Left lung (tissue), 10 donors: ENCODE results near the gene TFPI. TPM values are rescaled to one million over a fixed set of nuclear protein-coding genes. Genes with fewer than 3 reads are reported as not detected.

Source experiments
- ATAC-seq: fragments of 200-7000 bp; cut with Tn5 transposase; one replicate; pipeline ENCODE4 v1.9.1; 2020; ENCODE audit warnings: moderate library complexity
- DNase-seq, 4 donors: peaks; one replicate each; pipeline ENCODE4 v3.0.0-alpha.2; 2013 to 2020
- H3K27ac ChIP-seq, 2 donors: fragments of 200-600 bp; sonication (generic) in 1 of 2; one replicate each; pipeline versions ENCODE4 v1.5.0 to v1.8.0; 2020 to 2021
- H3K27me3 ChIP-seq, 2 donors: fragments of 200-600 bp; sonication (generic) in 1 of 2; one replicate each; pipeline versions ENCODE4 v1.5.0 to v1.8.0; 2020 to 2021
- H3K36me3 ChIP-seq, 2 donors: fragments of 200-600 bp; sonication (generic) in 1 of 2; one replicate each; pipeline versions ENCODE4 v1.5.0 to v1.8.0; 2020 to 2021
- H3K4me1 ChIP-seq, 2 donors: fragments of 200-600 bp; one replicate each; pipeline ENCODE4 v1.8.0; 2021
- H3K4me3 ChIP-seq, 2 donors: fragments of 200-600 bp; sonication (generic) in 1 of 2; one replicate each; pipeline versions ENCODE4 v1.5.0 to v1.8.0; 2020 to 2021; ENCODE audit warnings: mild to moderate bottlenecking in 1 of 2
- H3K9me3 ChIP-seq, 2 donors: fragments of 200-600 bp; sonication (generic) in 1 of 2; one replicate each; pipeline versions ENCODE4 v1.5.0 to v1.8.0; 2020 to 2021
- CTCF ChIP-seq, 2 donors: fragments of 200-600 bp; sonication (generic) in 1 of 2; IDR thresholded peaks; one replicate each; pipeline versions ENCODE4 v1.5.0 to v1.8.0; 2021; ENCODE audit warnings: antibody characterized with exemption in 2 of 2
- intact Hi-C, 2 donors: fragments of 100-400 bp; cut with DNase I; formaldehyde crosslinking; loops; one replicate each; pipeline versions ENCODE4 v1.11.2 to v1.14.2; 2022
- polyA plus RNA-seq, 6 donors: library from polyadenylated mRNA; unstranded; fragments of 120-200 nt; gene quantifications; one replicate each; pipeline ENCODE4 v1.2.1, GENCODE V29; 2013; ENCODE audit not compliant: insufficient read length in 6 of 6
- total RNA-seq, 2 donors: library from RNA; stranded (reverse); fragmentation: NEBNext Ultra II Directional; extraction: Animal tissue kit (Norgen Biotek cat#: 25700); gene quantifications; one replicate each; pipeline ENCODE4 v1.2.1, GENCODE V29; 2021
- donor health status: DM: no; HTN: yes; CAD: no.
- donor health status: DM: no; HTN: no; CAD: no.

TFPI gene
- total and polyA plus RNA-seq, 8 donors = 132 to 300 (median 163) TPM

DNA sequence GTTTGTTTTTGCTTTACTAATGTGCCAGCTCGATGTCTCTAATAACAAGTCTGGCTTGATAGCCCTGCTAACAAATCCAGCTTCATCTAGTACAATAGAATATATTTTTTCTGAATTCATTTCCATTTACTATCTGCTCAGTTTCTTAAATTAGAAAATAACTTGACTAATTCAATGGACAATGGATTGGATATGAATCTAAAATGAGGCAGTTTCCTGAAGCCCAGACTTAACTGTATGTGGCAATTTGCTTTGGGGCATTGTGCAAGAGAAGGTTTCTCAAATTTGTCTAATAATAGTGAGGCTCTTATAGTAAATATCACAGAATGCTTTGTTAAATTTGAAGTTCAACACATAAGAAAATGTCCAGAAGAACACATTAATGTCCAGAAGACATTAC, 132.0 kb downstream of the TFPI start:
- Histone ChIP-seq H3K9me3 (no peaks in the 10 kb centered on the region), H3K36me3 (no peaks in the 10 kb centered on the region), H3K27me3 (no peaks in the 10 kb centered on the region), H3K4me1 (peaks cover 0 to 12% of the 10 kb centered on the region in 2 donors), H3K27ac (no peak overlapping the region), H3K4me3 (no peak overlapping the region)
- no peak for ATAC-seq
- TF ChIP-seq CTCF (IDR thresholded peaks at IDR 0.05) = no peak
- intact Hi-C loops = no loop called here
- DNase-seq = peak in 1 of 4 donors; percentile 20

GRCh38 chr2:187421519-187421918, 132.7 kb downstream of the TFPI start:
- Histone ChIP-seq H3K36me3 (no peaks in the 10 kb centered on the region), H3K27ac (no peak overlapping the region), H3K4me3 (no peak overlapping the region), H3K27me3 (no peaks in the 10 kb centered on the region), H3K4me1 (peaks cover 0 to 12% of the 10 kb centered on the region in 2 donors), H3K9me3 (no peaks in the 10 kb centered on the region)
- ATAC-seq = no peak
- no peak for TF ChIP-seq CTCF (IDR thresholded peaks at IDR 0.05)
- no peak for DNase-seq
- intact Hi-C loops = no loop called here

DNA sequence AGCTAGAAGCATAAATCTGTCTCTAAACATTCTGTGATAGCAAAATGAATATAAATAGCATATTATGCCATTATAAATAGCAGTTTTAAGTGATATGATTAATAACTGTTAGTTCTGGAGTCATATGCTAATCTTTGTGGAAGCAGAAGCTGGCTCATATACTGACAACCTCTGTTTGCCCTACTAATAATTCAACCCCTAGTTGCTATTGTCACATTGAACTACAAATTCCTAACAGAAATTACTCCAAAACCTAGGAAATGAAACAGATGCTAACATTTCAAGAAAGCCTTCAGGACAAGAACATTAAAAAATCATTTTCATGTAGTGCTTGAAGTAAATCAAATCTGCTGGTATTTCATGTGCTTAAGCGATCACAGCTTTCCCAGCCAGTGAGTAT, 134.4 kb downstream of the TFPI start:
- no peak for ATAC-seq
- Histone ChIP-seq H3K36me3 (no peaks in the 10 kb centered on the region), H3K4me3 (no peak overlapping the region), H3K4me1 (peaks cover 0 to 12% of the 10 kb centered on the region in 2 donors), H3K9me3 (no peaks in the 10 kb centered on the region), H3K27me3 (no peaks in the 10 kb centered on the region), H3K27ac (no peak overlapping the region)
- intact Hi-C loops = no loop called here
- no peak for TF ChIP-seq CTCF (IDR thresholded peaks at IDR 0.05)
- DNase-seq = no peak

DNA sequence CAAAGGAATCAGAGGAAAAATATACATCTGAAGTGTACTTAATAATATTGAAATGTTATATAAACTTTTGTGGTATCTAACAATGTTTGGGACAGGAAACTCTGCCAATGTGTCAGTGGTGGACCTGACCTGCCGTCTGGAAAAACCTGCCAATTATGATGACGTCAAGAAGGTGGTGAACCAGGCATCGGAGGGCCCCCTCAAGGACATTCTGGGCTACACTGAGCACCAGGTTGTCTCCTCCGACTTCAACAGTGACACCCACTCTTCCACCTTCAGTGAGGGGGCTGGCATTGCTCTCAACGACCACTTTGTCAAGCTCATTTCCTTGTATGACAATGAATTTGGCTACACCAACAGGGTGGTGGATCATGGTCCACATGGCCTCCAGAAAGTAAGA, 138.8 kb downstream of the TFPI start:
- Histone ChIP-seq H3K36me3 (no peaks in the 10 kb centered on the region), H3K4me1 (no peaks in the 10 kb centered on the region), H3K27ac (no peak overlapping the region), H3K4me3 (no peak overlapping the region), H3K27me3 (no peaks in the 10 kb centered on the region), H3K9me3 (no peaks in the 10 kb centered on the region)
- DNase-seq = no peak
- intact Hi-C loops = no loop called here
- ATAC-seq = no peak
- TF ChIP-seq CTCF (IDR thresholded peaks at IDR 0.05) = no peak

Other genes with a start within 250 kb of the TFPI start
- gene CALCRL, start 106.2 kb downstream of the TFPI start, total RNA-seq = 100 to 1,000 TPM in 1 of 2 donors, 10 to 100 TPM in 1; 99.5 to 122 TPM
- gene CALCRL, start 106.2 kb downstream of the TFPI start, polyA plus RNA-seq = 100 to 1,000 TPM in 5 of 6 donors, 10 to 100 TPM in 1; 97.3 to 174 (median 145) TPM